PC-9 (cell line): ENCODE data around the gene CCDC12. TPM values are rescaled to one million over a fixed set of nuclear protein-coding genes. Genes with fewer than 3 reads are reported as not detected.

Source experiments
- BruUV-seq: library from RNA; stranded (reverse); fragments of 400-500 nt; replicated peaks from 2 replicates; lab custom pipeline; 2021; lab: Mats Ljungman, UMichigan
- CTCF ChIA-PET: fragments of 300-600 bp; sonication (Branson Sonifier 250); formaldehyde crosslinking; loops from one replicate; lab custom pipeline; 2022; ENCODE audit warnings: antibody characterized with exemption; lab: Charles Lee
- POLR2A ChIA-PET: fragments of 300-600 bp; sonication (Branson Sonifier 250); formaldehyde crosslinking; loops from one replicate; lab custom pipeline; 2022; ENCODE audit warnings: antibody characterized with exemption; ENCODE audit not compliant: unreplicated experiment; lab: Charles Lee
- DNase-seq, 2 experiments: peaks; one replicate each; pipeline versions ENCODE4 v3.0.0 to v3.0.0-alpha.2; 2015 to 2022; ENCODE audit warnings: mixed read lengths in 1 of 2
- H2AFZ ChIP-seq: fragments of 200-600 bp; sonication (generic); 2 replicates; pipeline ENCODE4 v1.8.1; 2017; ENCODE audit warnings: antibody characterized with exemption
- H3F3A ChIP-seq: fragments of 200-600 bp; sonication (generic); 2 replicates; pipeline ENCODE4 v1.8.1; 2017; ENCODE audit warnings: antibody characterized with exemption, mild to moderate bottlenecking, low read depth; ENCODE audit not compliant: insufficient read depth
- H3K27ac ChIP-seq: fragments of 200-600 bp; sonication (generic); 2 replicates; pipeline ENCODE4 v1.6.1; 2016; ENCODE audit warnings: mixed run types
- H3K27me3 ChIP-seq: fragments of 200-600 bp; sonication (generic); 2 replicates; pipeline ENCODE4 v1.6.1; 2016; ENCODE audit warnings: low read depth, mixed run types; ENCODE audit not compliant: insufficient read depth
- H3K36me3 ChIP-seq: fragments of 200-600 bp; sonication (generic); 2 replicates; pipeline ENCODE4 v1.6.1; 2016; ENCODE audit warnings: low read depth, mixed run types
- H3K4me1 ChIP-seq: fragments of 200-600 bp; sonication (generic); replicated peaks from 2 replicates; pipeline ENCODE4 v1.6.1; 2016; ENCODE audit warnings: mixed run types; ENCODE audit not compliant: insufficient read depth
- H3K4me2 ChIP-seq: fragments of 200-600 bp; sonication (generic); 2 replicates; pipeline ENCODE4 v1.6.1; 2017; ENCODE audit warnings: mixed run types
- H3K4me3 ChIP-seq: fragments of 200-600 bp; sonication (generic); 2 replicates; pipeline ENCODE4 v1.6.1; 2016; ENCODE audit warnings: mixed run types
- H3K79me2 ChIP-seq: fragments of 200-600 bp; sonication (generic); 2 replicates; pipeline ENCODE4 v1.6.1; 2017; ENCODE audit warnings: low read depth, mixed run types
- H3K9me2 ChIP-seq: fragments of 200-600 bp; sonication (generic); 2 replicates; pipeline ENCODE4 v1.8.1; 2017; ENCODE audit warnings: mild to moderate bottlenecking; ENCODE audit not compliant: insufficient read depth
- H3K9me3 ChIP-seq: fragments of 200-600 bp; sonication (generic); 2 replicates; pipeline ENCODE4 v1.8.1; 2016; ENCODE audit warnings: low read depth; ENCODE audit not compliant: insufficient read depth
- H4K20me1 ChIP-seq: fragments of 200-600 bp; sonication (generic); 2 replicates; pipeline ENCODE4 v1.8.1; 2017; ENCODE audit not compliant: insufficient read depth
- EZH2 ChIP-seq: fragments of 200-600 bp; sonication (generic); IDR thresholded peaks from 2 replicates; pipeline ENCODE4 v1.8.0; 2017; ENCODE audit warnings: antibody characterized with exemption, low read depth
- intact Hi-C: fragments of 100-400 bp; cut with micrococcal nuclease; formaldehyde crosslinking; loops from one replicate; pipeline ENCODE4 v1.10.0; 2022; ENCODE audit not compliant: unreplicated experiment
- total RNA-seq: library from RNA; stranded (reverse); gene quantifications from 2 replicates; pipeline ENCODE4 v1.2.3, GENCODE V29; 2021
- TF ChIP-seq, protein P1 (sequence below): fragments of 200-600 bp; sonication (generic); conservative IDR thresholded peaks from 2 replicates; pipeline ENCODE4 v1.6.1; 2017; ENCODE audit warnings: mixed run types, antibody characterized with exemption, mild to moderate bottlenecking, moderate library complexity

The CCDC12 gene
- total RNA-seq, 1 experiment from 2014 or later, result 39.3 TPM

GRCh38 chr3:46901591-46902187, 74.9 kb downstream of the CCDC12 start:
- Histone ChIP-seq H3K4me3 (no peak overlapping the region), H3K27ac (no peak overlapping the region), H3K9me2 (no peaks in the 10 kb centered on the region), H3K4me2 (no peak overlapping the region), H3K36me3 (no peaks in the 10 kb centered on the region), H3K79me2 (no peaks in the 10 kb centered on the region), H3K9me3 (no peaks in the 10 kb centered on the region), H2AFZ (no peak overlapping the region), H3K27me3 (no peaks in the 10 kb centered on the region), H3K4me1 (no peaks in the 10 kb centered on the region), H3F3A (no peaks in the 10 kb centered on the region), H4K20me1 (no peaks in the 10 kb centered on the region)
- intact Hi-C loops, result no loop called here
- DNase-seq, result no peak
- TF ChIP-seq EZH2, result no peak
- TF ChIP-seq, protein P1, sequence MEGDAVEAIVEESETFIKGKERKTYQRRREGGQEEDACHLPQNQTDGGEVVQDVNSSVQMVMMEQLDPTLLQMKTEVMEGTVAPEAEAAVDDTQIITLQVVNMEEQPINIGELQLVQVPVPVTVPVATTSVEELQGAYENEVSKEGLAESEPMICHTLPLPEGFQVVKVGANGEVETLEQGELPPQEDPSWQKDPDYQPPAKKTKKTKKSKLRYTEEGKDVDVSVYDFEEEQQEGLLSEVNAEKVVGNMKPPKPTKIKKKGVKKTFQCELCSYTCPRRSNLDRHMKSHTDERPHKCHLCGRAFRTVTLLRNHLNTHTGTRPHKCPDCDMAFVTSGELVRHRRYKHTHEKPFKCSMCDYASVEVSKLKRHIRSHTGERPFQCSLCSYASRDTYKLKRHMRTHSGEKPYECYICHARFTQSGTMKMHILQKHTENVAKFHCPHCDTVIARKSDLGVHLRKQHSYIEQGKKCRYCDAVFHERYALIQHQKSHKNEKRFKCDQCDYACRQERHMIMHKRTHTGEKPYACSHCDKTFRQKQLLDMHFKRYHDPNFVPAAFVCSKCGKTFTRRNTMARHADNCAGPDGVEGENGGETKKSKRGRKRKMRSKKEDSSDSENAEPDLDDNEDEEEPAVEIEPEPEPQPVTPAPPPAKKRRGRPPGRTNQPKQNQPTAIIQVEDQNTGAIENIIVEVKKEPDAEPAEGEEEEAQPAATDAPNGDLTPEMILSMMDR, result no peak
- ChIA-PET CTCF (interaction anchor here (0.7 kb wide), 1 partner anchor 10 kb away, joined by 3 read pairs; no protein-coding TSS in a partner anchor), POLR2A (no interaction called here)
- no TSS peak for BruUV-seq

GRCh38 chr3:46901061-46901460, 75.5 kb downstream of the CCDC12 start:
- no peak for DNase-seq
- ChIA-PET POLR2A (no interaction called here), CTCF (interaction anchor here (0.7 kb wide), 1 partner anchor 11 kb away, joined by 3 read pairs; no protein-coding TSS in a partner anchor)
- no peaks in the 10 kb centered on the region for H3K27me3 ChIP-seq
- H2AFZ ChIP-seq, result no peak overlapping the region
- no TSS peak for BruUV-seq
- H3K4me1 ChIP-seq, result no peaks in the 10 kb centered on the region
- no peaks in the 10 kb centered on the region for H3K9me3 ChIP-seq
- H3K4me3 ChIP-seq, result no peak overlapping the region
- H3K9me2 ChIP-seq, result no peaks in the 10 kb centered on the region
- H3K4me2 ChIP-seq, result no peak overlapping the region
- H3F3A ChIP-seq, result no peaks in the 10 kb centered on the region
- H3K27ac ChIP-seq, result no peak overlapping the region
- H4K20me1 ChIP-seq, result no peaks in the 10 kb centered on the region
- intact Hi-C loops, result no loop called here
- H3K79me2 ChIP-seq, result no peaks in the 10 kb centered on the region
- no peaks in the 10 kb centered on the region for H3K36me3 ChIP-seq
- TF ChIP-seq EZH2, result no peak
- TF ChIP-seq, protein P1, result no peak

- POLR2A ChIA-PET, result interaction anchor here (0.6 kb wide), 1 partner anchor 209 kb away, joined by 3 read pairs; no protein-coding TSS in a partner anchor
- no peaks in the 10 kb centered on the region for H3K36me3 ChIP-seq
- no peak overlapping the region for H3K4me3 ChIP-seq
- H3K9me3 ChIP-seq, result no peaks in the 10 kb centered on the region
- no peak overlapping the region for H3K4me2 ChIP-seq
- intact Hi-C loops, result no loop called here
- DNase-seq, result no peak
- no peaks in the 10 kb centered on the region for H3F3A ChIP-seq
- no peak overlapping the region for H3K27ac ChIP-seq
- BruUV-seq, result no TSS peak
- no peaks in the 10 kb centered on the region for H3K9me2 ChIP-seq
- H4K20me1 ChIP-seq, result no peaks in the 10 kb centered on the region
- CTCF ChIA-PET, result interaction anchor here (1.0 kb wide), 1 partner anchor 9 kb away, joined by 3 read pairs; no protein-coding TSS in a partner anchor
- H3K4me1 ChIP-seq, result no peaks in the 10 kb centered on the region
- no peak overlapping the region for H2AFZ ChIP-seq
- no peaks in the 10 kb centered on the region for H3K79me2 ChIP-seq
- H3K27me3 ChIP-seq, result no peaks in the 10 kb centered on the region
- no peak for TF ChIP-seq EZH2
Observed at GRCh38 chr3:46900356-46900755, 76.2 kb downstream of the CCDC12 start.
